ENCODE results near the gene CABCOCO1. TPM values are rescaled to one million over a fixed set of nuclear protein-coding genes. Genes with fewer than 3 reads are reported as not detected.
A peak's percentile ranks its signal among the peaks of the same experiment; 100 is the strongest.
"Not testable (repeated sequence)": the region's sequence is repeated elsewhere in the genome, so short reads cannot be mapped to it uniquely, and the experiment has no call there.

CABCOCO1 gene
- total and polyA plus RNA-seq, 9 of the 15 experiments (the other 6 are each of a cell fraction or from before 2014, with no cell fraction given), result 0.04 TPM; not detected in 8

GRCh38 chr10:61691667-61692066, 28.9 kb downstream of the CABCOCO1 start:
- POLR2A ChIA-PET; H3K4me2 ChIP-seq (ENCODE audit: insufficient read depth, low read length); H3K4me3 ChIP-seq; H3K27me3 ChIP-seq (ENCODE audit: control insufficient read depth in 2 of 2, insufficient read depth in 2 of 2, low read length in 2 of 2); CTCF ChIA-PET (ENCODE audit: low intra/inter-chr PET ratio); ATAC-seq; H3K9ac ChIP-seq (ENCODE audit: insufficient read depth in 1 of 2, low read depth in 2 of 2, low read length in 2 of 2); H3K4me1 ChIP-seq (replicated peaks in 1 of 2; ENCODE audit: control insufficient read depth in 2 of 2, insufficient read depth in 2 of 2, low read length in 2 of 2); in situ Hi-C loops (cut with MboI); H3K36me3 ChIP-seq (ENCODE audit: control insufficient read depth, insufficient read depth, low read length); H3K79me2 ChIP-seq (ENCODE audit: control insufficient read depth, insufficient read depth, low read length); H3K9me1 ChIP-seq (ENCODE audit: control insufficient read depth, insufficient read depth, low read length); H4K20me1 ChIP-seq (replicated peaks; ENCODE audit: control insufficient read depth, insufficient read depth, low read length); H2AFZ ChIP-seq (ENCODE audit: low read depth, low read length); H3K27ac ChIP-seq (ENCODE audit: extremely low read depth, low read depth, low read length); FAIRE-seq; BruUV-seq (replicated peaks); DNase-seq (ENCODE audit: extremely low read depth in 1 of 4, low spot score in 3 of 4); H3K9me3 ChIP-seq (replicated peaks; ENCODE audit: control insufficient read depth, insufficient read depth, low read depth, low read length): not testable (repeated sequence)
- 11% methylated on average over 2 of the region's 2 CpGs for WGBS (ENCODE audit: insufficient coverage, low coverage, missing lambda C conversion rate)
- 0 out of 2 replicates have a peak, but pooled peaks have one; percentile 17 for TF ChIP-seq BCOR (IDR thresholded peaks at IDR 0.05)
- peak; percentile 66 for TF ChIP-seq ZNF146 (CRISPR knock-in tag; IDR thresholded peaks at IDR 0.05; ENCODE audit: unreplicated experiment)
- intact Hi-C loops (cut with micrococcal nuclease), result loop anchor here (2.0 kb wide), 1 partner anchor 15 kb away; no protein-coding TSS in a partner anchor

GRCh38 chr10:61692447-61693010, 29.8 kb downstream of the CABCOCO1 start:
- H3K4me1 ChIP-seq (replicated peaks in 1 of 2; ENCODE audit: control insufficient read depth in 2 of 2, insufficient read depth in 2 of 2, low read length in 2 of 2), result no peaks in the 10 kb centered on the region
- H3K9me1 ChIP-seq (ENCODE audit: control insufficient read depth, insufficient read depth, low read length), result no peaks in the 10 kb centered on the region
- H3K27ac ChIP-seq (ENCODE audit: extremely low read depth, low read depth, low read length), result no peak overlapping the region
- CTCF ChIA-PET (ENCODE audit: low intra/inter-chr PET ratio), result no interaction called here
- no peaks in the 10 kb centered on the region for H3K27me3 ChIP-seq (ENCODE audit: control insufficient read depth in 2 of 2, insufficient read depth in 2 of 2, low read length in 2 of 2)
- WGBS (ENCODE audit: insufficient coverage, low coverage, missing lambda C conversion rate), result 63% methylated on average over 3 of the region's 3 CpGs
- H3K4me2 ChIP-seq (ENCODE audit: insufficient read depth, low read length), result no peak overlapping the region
- DNase-seq (ENCODE audit: extremely low read depth in 1 of 4, low spot score in 3 of 4), result no peak
- POLR2A ChIA-PET, result no interaction called here
- in situ Hi-C loops (cut with MboI) (no loop called here), intact Hi-C loops (cut with micrococcal nuclease) (no loop called here)
- no peak for TF ChIP-seq HSF4 (CRISPR knock-in tag; IDR thresholded peaks at IDR 0.05; ENCODE audit: borderline replicate concordance)
- no peak for TF ChIP-seq HOXB6 (CRISPR knock-in tag; IDR thresholded peaks at IDR 0.05; ENCODE audit: borderline replicate concordance)
- TF ChIP-seq ZFP30 (CRISPR knock-in tag; IDR thresholded peaks at IDR 0.05; ENCODE audit: borderline replicate concordance), result no peak
- TF ChIP-seq NR2C2 (CRISPR knock-in tag; IDR thresholded peaks at IDR 0.05), result no peak
- no peak for TF ChIP-seq NR2C2 (tag; IDR thresholded peaks at IDR 0.05)
- H3K9me3 ChIP-seq (replicated peaks; ENCODE audit: control insufficient read depth, insufficient read depth, low read depth, low read length), result no peaks in the 10 kb centered on the region
- no peak overlapping the region for H2AFZ ChIP-seq (ENCODE audit: low read depth, low read length)
- no peak for ATAC-seq
- H3K36me3 ChIP-seq (ENCODE audit: control insufficient read depth, insufficient read depth, low read length), result no peaks in the 10 kb centered on the region
- H4K20me1 ChIP-seq (replicated peaks; ENCODE audit: control insufficient read depth, insufficient read depth, low read length), result no peaks in the 10 kb centered on the region
- H3K4me3 ChIP-seq, result no peak overlapping the region
- H3K79me2 ChIP-seq (ENCODE audit: control insufficient read depth, insufficient read depth, low read length), result no peaks in the 10 kb centered on the region
- BruUV-seq (replicated peaks), result no TSS peak
- no peak overlapping the region for H3K9ac ChIP-seq (ENCODE audit: insufficient read depth in 1 of 2, low read depth in 2 of 2, low read length in 2 of 2)
- FAIRE-seq, result no peak

All from K562 (cell line).